ENCODE data around the gene CPE. TPM values are rescaled to one million over a fixed set of nuclear protein-coding genes. Genes with fewer than 3 reads are reported as not detected.

Gene CPE
- total RNA-seq, 1 donor from 2014 or later: 10.7 TPM

- peak; percentile 25 for DNase-seq (ENCODE audit: low read depth)
These were observed 19.8 kb downstream of the CPE start for GRCh38 chr4:165398570-165398969.

DNA sequence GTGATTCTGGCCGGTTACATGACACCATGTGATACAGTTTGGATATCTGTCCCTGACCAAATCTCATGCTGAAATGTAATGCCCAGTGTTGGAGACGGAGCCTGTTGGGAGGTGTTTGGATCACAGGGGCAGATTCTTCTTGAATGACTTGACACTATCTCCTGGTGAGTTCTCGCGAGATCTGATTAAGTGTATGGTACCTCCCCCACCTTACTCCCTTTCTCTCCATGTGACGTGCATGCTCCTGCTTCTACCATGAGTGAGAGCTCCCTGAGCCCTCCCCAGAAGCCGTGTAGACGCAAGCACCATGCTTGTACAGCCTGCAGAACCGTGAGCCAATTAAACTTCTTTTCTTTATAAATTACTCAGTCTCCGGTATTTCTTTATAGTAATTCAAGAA is 23.6 kb downstream of the CPE start:
- no peaks in the 10 kb centered on the region for H3K36me3 ChIP-seq (ENCODE audit: control insufficient read depth, insufficient read depth, low read length)
- DNase-seq (ENCODE audit: low read depth): no peak
- TF ChIP-seq, protein P1, sequence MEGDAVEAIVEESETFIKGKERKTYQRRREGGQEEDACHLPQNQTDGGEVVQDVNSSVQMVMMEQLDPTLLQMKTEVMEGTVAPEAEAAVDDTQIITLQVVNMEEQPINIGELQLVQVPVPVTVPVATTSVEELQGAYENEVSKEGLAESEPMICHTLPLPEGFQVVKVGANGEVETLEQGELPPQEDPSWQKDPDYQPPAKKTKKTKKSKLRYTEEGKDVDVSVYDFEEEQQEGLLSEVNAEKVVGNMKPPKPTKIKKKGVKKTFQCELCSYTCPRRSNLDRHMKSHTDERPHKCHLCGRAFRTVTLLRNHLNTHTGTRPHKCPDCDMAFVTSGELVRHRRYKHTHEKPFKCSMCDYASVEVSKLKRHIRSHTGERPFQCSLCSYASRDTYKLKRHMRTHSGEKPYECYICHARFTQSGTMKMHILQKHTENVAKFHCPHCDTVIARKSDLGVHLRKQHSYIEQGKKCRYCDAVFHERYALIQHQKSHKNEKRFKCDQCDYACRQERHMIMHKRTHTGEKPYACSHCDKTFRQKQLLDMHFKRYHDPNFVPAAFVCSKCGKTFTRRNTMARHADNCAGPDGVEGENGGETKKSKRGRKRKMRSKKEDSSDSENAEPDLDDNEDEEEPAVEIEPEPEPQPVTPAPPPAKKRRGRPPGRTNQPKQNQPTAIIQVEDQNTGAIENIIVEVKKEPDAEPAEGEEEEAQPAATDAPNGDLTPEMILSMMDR (IDR thresholded peaks at IDR 0.05; ENCODE audit: insufficient read depth, low read length, poor library complexity, severe bottlenecking): no peak

More at GRCh38 chr4:165398570-165398969, 19.8 kb downstream of the CPE start:
- TF ChIP-seq, protein P1 (IDR thresholded peaks at IDR 0.05; ENCODE audit: insufficient read depth, low read length, poor library complexity, severe bottlenecking): no peak
- no peak overlapping the region for H3K4me3 ChIP-seq (ENCODE audit: low read depth, low read length)
- H3K27me3 ChIP-seq (ENCODE audit: control insufficient read depth, insufficient read depth, low read length): no peaks in the 10 kb centered on the region
- H3K36me3 ChIP-seq (ENCODE audit: control insufficient read depth, insufficient read depth, low read length): no peaks in the 10 kb centered on the region

DNA sequence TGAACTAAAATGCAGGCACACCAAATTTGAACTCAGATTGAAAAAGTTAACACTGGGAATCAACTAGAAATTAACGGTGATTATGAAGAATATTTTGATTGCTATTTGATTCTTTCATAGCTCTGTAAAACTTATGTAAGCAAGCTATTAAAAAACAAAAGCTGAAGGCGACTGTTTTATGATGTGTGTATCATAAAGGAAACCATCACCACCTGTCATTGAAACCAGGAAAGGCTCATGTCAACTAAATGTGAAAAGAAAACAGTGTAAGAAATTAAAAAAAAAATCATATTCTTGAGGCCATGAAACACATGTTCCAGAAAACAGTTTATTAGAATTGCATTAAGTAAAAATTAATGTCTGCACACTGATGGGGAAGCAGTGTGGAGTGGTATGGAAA is 24.2 kb downstream of the CPE start:
- Histone ChIP-seq H3K27me3 (ENCODE audit: control insufficient read depth, insufficient read depth, low read length) (no peaks in the 10 kb centered on the region), H3K4me3 (ENCODE audit: low read depth, low read length) (no peak overlapping the region), H3K36me3 (ENCODE audit: control insufficient read depth, insufficient read depth, low read length) (no peaks in the 10 kb centered on the region)
- TF ChIP-seq, protein P1 (IDR thresholded peaks at IDR 0.05; ENCODE audit: insufficient read depth, low read length, poor library complexity, severe bottlenecking): no peak
- no peak for DNase-seq (ENCODE audit: low read depth)

More for the DNA sequence above, 23.6 kb downstream of the CPE start:
- no peak overlapping the region for H3K4me3 ChIP-seq (ENCODE audit: low read depth, low read length)
- no peaks in the 10 kb centered on the region for H3K27me3 ChIP-seq (ENCODE audit: control insufficient read depth, insufficient read depth, low read length)

DNA sequence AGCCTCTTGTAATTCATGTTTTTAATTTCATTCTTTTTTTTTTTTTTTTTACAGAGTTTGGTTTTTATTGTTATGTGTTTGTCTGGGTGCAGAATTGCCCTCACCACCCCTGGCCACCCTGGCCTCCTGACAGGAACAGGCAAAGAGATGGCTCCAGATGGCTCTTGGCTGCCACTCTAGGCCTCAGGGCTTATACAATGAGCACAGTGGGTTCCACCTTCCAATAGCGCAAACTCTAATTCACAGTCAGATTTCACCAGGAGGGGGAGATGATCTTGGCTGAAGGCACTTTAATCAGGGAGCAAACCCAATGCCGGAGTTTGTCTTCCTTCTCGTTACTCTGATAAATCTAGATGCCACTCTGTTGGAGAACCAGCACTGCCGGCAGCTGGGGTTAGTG is 24.8 kb downstream of the CPE start:
- DNase-seq (ENCODE audit: low read depth): no peak
- Histone ChIP-seq H3K4me3 (ENCODE audit: low read depth, low read length) (no peak overlapping the region), H3K36me3 (ENCODE audit: control insufficient read depth, insufficient read depth, low read length) (no peaks in the 10 kb centered on the region), H3K27me3 (ENCODE audit: control insufficient read depth, insufficient read depth, low read length) (no peaks in the 10 kb centered on the region)
- TF ChIP-seq, protein P1 (IDR thresholded peaks at IDR 0.05; ENCODE audit: insufficient read depth, low read length, poor library complexity, severe bottlenecking): no peak

DNA sequence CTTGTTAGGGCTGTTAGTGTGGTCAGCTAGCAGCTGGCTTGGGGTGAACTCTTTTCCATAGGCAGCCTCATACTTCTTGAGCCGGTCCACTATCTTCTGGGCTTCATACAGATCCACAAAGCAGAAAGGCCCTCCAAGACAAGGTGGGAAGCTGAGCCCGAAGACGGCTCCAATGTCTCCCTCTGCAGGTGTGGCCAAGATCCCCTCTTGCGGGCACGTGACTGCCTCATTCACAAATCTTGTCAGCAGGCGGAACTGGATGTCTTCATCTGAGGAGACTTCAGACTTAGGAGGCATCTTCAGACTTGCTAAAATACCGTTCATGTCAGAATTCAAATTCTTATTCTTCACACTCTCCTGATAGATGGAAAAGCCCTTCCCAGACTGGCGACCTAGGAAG is 25.3 kb downstream of the CPE start:
- TF ChIP-seq, protein P1 (IDR thresholded peaks at IDR 0.05; ENCODE audit: insufficient read depth, low read length, poor library complexity, severe bottlenecking): no peak
- H3K4me3 ChIP-seq (ENCODE audit: low read depth, low read length): no peak overlapping the region
- H3K27me3 ChIP-seq (ENCODE audit: control insufficient read depth, insufficient read depth, low read length): no peaks in the 10 kb centered on the region
- no peak for DNase-seq (ENCODE audit: low read depth)
- no peaks in the 10 kb centered on the region for H3K36me3 ChIP-seq (ENCODE audit: control insufficient read depth, insufficient read depth, low read length)

DNA sequence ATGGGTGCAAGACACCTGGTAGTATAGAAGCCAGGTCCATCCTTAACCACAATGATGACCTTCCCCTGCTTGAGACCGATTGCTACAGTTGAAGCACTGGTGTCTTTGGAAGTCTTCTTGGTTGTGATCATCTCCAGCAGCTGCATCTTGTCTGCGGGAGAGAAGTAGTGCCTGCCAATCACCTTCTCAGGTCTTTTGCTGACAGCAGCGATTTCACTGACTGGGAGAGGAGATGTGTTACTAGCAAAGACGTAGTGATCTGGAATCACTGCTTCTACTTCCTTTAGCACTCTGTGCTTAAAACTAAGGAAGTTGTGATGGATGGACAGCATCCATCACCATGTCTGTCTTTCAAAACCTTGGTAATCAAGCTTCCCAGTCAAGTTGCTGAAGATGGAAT is 25.9 kb downstream of the CPE start:
- H3K36me3 ChIP-seq (ENCODE audit: control insufficient read depth, insufficient read depth, low read length): no peaks in the 10 kb centered on the region
- TF ChIP-seq, protein P1 (IDR thresholded peaks at IDR 0.05; ENCODE audit: insufficient read depth, low read length, poor library complexity, severe bottlenecking): no peak
- DNase-seq (ENCODE audit: low read depth): no peak
- H3K4me3 ChIP-seq (ENCODE audit: low read depth, low read length): no peak overlapping the region
- no peaks in the 10 kb centered on the region for H3K27me3 ChIP-seq (ENCODE audit: control insufficient read depth, insufficient read depth, low read length)
